ENCODE data around the gene OXCT2.

Gene OXCT2

GRCh38 chr1:39812913-39813312, 41.8 kb upstream of the OXCT2 start:
- Histone ChIP-seq H3K79me1 (ENCODE audit: low read length) (no peaks in the 10 kb centered on the region), H3K9ac (ENCODE audit: low read length) (no peak overlapping the region), H2BK5ac (ENCODE audit: low read length) (no peak overlapping the region), H2BK15ac (replicated peaks; ENCODE audit: low read depth) (no peak overlapping the region), H2BK120ac (ENCODE audit: low read depth, low read length) (no peak overlapping the region), H3K4ac (ENCODE audit: low read depth, low read length) (no peak overlapping the region), H3K4me1 (ENCODE audit: control insufficient read depth, low read depth, low read length) (no peaks in the 10 kb centered on the region), H3K27me3 (ENCODE audit: insufficient read depth, low read length, poor library complexity) (no peaks in the 10 kb centered on the region), H3K36me3 (ENCODE audit: control insufficient read depth, insufficient read depth, low read length) (no peaks in the 10 kb centered on the region), H4K8ac (ENCODE audit: low read depth, low read length) (no peak overlapping the region), H3K18ac (ENCODE audit: low read length) (no peak overlapping the region), H3K23ac (ENCODE audit: low read length) (no peak overlapping the region), H2AK5ac (ENCODE audit: low read length) (no peak overlapping the region), H3K27ac (ENCODE audit: low read depth, low read length) (no peak overlapping the region), H3K4me2 (ENCODE audit: low read length) (no peak overlapping the region), H3K56ac (ENCODE audit: low read length) (no peak overlapping the region), H4K5ac (ENCODE audit: low read length) (no peak overlapping the region), H3K79me2 (ENCODE audit: control insufficient read depth, insufficient read depth, low read length) (no peaks in the 10 kb centered on the region), H3K4me3 (ENCODE audit: low read length) (no peak overlapping the region)
- WGBS (ENCODE audit: extremely low coverage, insufficient coverage, low lambda C conversion rate): no CpG with 5 or more reads among the region's 3 CpGs
- no peak for DNase-seq

DNA sequence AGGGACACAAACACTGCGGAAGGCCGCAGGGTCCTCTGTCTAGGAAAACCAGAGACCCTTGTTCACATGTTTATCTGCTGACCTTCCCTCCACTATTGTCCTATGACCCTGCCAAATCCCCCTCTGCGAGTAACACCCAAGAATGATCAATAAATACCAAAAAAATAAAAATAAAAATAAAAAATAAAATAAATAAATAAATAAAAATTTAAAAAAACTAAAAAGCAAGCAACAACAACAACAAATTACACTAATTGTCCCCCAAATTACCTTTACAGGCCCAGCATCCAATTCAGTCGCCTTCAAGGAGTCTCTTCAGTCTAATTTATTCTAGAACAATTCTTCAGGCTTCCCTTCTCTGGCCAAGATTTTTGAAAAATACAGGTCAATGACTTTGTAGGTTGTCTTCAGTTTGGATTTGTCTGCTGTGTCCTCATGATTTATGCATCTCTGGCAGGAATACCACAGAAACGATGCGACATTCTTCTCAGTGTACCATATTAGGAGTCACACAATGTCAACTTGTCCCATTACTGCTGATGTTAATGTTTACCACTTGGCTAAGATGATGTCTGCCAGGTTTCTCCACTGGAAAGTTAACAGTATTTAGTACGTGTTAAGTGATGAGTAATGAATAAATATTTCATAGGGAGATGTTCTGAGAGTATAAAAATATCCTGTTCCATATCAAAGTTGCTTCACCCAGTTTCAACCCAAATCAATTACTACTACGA, 37.8 kb upstream of the OXCT2 start:
- H3K27ac ChIP-seq (ENCODE audit: low read depth, low read length): no peak overlapping the region
- no peak overlapping the region for H3K4me3 ChIP-seq (ENCODE audit: low read length)
- H2AK5ac ChIP-seq (ENCODE audit: low read length): no peak overlapping the region
- H3K56ac ChIP-seq (ENCODE audit: low read length): no peak overlapping the region
- no peaks in the 10 kb centered on the region for H3K79me2 ChIP-seq (ENCODE audit: control insufficient read depth, insufficient read depth, low read length)
- H2BK15ac ChIP-seq (replicated peaks; ENCODE audit: low read depth): no peak overlapping the region
- no peaks in the 10 kb centered on the region for H3K4me1 ChIP-seq (ENCODE audit: control insufficient read depth, low read depth, low read length)
- H4K5ac ChIP-seq (ENCODE audit: low read length): no peak overlapping the region
- H3K9ac ChIP-seq (ENCODE audit: low read length): no peak overlapping the region
- no peaks in the 10 kb centered on the region for H3K36me3 ChIP-seq (ENCODE audit: control insufficient read depth, insufficient read depth, low read length)
- H3K4me2 ChIP-seq (ENCODE audit: low read length): no peak overlapping the region
- no peak overlapping the region for H3K4ac ChIP-seq (ENCODE audit: low read depth, low read length)
- no peak overlapping the region for H2BK120ac ChIP-seq (ENCODE audit: low read depth, low read length)
- H3K79me1 ChIP-seq (ENCODE audit: low read length): no peaks in the 10 kb centered on the region
- no peak overlapping the region for H3K23ac ChIP-seq (ENCODE audit: low read length)
- H4K8ac ChIP-seq (ENCODE audit: low read depth, low read length): no peak overlapping the region
- H3K27me3 ChIP-seq (ENCODE audit: insufficient read depth, low read length, poor library complexity): no peaks in the 10 kb centered on the region
- no peak overlapping the region for H3K18ac ChIP-seq (ENCODE audit: low read length)
- DNase-seq: no peak
- WGBS (ENCODE audit: extremely low coverage, insufficient coverage, low lambda C conversion rate): no CpG with 5 or more reads among the region's 8 CpGs
- no peak overlapping the region for H2BK5ac ChIP-seq (ENCODE audit: low read length)

DNA sequence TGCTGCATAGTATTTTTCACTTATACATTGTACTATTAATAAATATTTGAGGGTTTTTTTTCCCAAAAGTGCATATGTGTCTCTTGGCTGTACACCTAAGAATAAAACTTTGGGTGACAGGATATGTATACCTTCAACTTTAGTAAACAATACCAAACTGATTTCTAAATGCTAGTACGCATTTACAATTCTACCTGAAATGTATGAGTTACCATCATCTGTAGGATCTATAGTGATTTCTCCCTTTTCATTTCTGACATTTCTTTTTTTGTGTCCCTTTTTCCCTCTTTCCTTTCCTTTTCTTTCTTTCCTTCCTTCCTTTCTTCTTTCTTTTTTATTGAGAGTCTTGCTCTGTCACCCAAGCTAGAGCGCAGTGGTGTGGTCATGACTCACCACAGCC, 34.2 kb upstream of the OXCT2 start:
- Histone ChIP-seq H4K8ac (ENCODE audit: low read depth, low read length) (no peak overlapping the region), H3K36me3 (ENCODE audit: control insufficient read depth, insufficient read depth, low read length) (no peaks in the 10 kb centered on the region), H2BK5ac (ENCODE audit: low read length) (no peak overlapping the region), H2BK120ac (ENCODE audit: low read depth, low read length) (no peak overlapping the region), H3K4me1 (ENCODE audit: control insufficient read depth, low read depth, low read length) (no peaks in the 10 kb centered on the region), H2BK15ac (replicated peaks; ENCODE audit: low read depth) (no peak overlapping the region), H2AK5ac (ENCODE audit: low read length) (no peak overlapping the region), H3K27ac (ENCODE audit: low read depth, low read length) (no peak overlapping the region), H3K9ac (ENCODE audit: low read length) (no peak overlapping the region), H3K56ac (ENCODE audit: low read length) (no peak overlapping the region), H3K23ac (ENCODE audit: low read length) (no peak overlapping the region), H4K5ac (ENCODE audit: low read length) (no peak overlapping the region), H3K27me3 (ENCODE audit: insufficient read depth, low read length, poor library complexity) (no peaks in the 10 kb centered on the region), H3K4me2 (ENCODE audit: low read length) (no peak overlapping the region), H3K18ac (ENCODE audit: low read length) (no peak overlapping the region), H3K4ac (ENCODE audit: low read depth, low read length) (no peak overlapping the region), H3K4me3 (ENCODE audit: low read length) (no peak overlapping the region), H3K79me2 (ENCODE audit: control insufficient read depth, insufficient read depth, low read length) (no peaks in the 10 kb centered on the region), H3K79me1 (ENCODE audit: low read length) (no peaks in the 10 kb centered on the region)
- DNase-seq: no peak
- WGBS (ENCODE audit: extremely low coverage, insufficient coverage, low lambda C conversion rate): no CpG with 5 or more reads among the region's 2 CpGs

DNA sequence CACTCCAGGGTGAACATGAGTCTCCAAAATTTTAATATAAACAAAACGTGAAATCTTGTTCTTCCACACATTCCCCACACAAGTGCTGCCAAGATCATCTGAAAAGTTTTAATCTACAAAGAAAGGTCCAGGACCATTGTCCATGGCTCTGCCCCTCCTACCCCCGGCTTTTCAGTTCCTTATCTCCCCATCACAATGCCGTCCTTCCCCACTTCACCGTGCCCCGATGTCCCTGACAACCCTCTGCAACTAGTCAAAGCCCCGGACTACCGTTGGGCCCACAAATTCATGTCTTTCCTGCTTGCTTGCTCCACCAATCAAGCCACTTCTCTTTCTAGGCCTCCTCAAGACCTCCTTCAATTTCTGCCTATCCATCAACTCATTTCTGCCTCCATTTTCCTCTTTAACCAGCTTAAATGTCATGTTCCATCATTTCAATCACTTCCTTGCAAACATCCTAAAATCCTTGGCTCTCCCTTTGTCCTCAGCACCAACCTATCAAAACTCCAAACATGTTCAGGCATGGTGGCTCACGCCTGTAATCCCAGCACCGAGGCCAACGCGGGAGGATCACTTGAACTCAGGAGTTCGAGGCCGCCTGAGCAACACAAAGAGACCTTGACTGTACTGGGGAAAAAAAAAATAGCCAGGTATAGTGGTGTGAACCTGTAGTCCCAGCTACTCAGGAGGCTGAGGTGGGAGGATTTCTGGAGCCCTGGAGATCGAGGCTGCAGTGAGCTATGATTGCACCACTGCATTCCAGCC, 31.5 kb upstream of the OXCT2 start:
- H3K4me3 ChIP-seq (ENCODE audit: low read length): no peak overlapping the region
- no peak overlapping the region for H3K9ac ChIP-seq (ENCODE audit: low read length)
- H2AK5ac ChIP-seq (ENCODE audit: low read length): no peak overlapping the region
- no CpG with 5 or more reads among the region's 14 CpGs for WGBS (ENCODE audit: extremely low coverage, insufficient coverage, low lambda C conversion rate)
- H3K79me2 ChIP-seq (ENCODE audit: control insufficient read depth, insufficient read depth, low read length): no peaks in the 10 kb centered on the region
- no peaks in the 10 kb centered on the region for H3K79me1 ChIP-seq (ENCODE audit: low read length)
- no peak overlapping the region for H2BK15ac ChIP-seq (replicated peaks; ENCODE audit: low read depth)
- H3K23ac ChIP-seq (ENCODE audit: low read length): no peak overlapping the region
- H2BK120ac ChIP-seq (ENCODE audit: low read depth, low read length): no peak overlapping the region
- DNase-seq: no peak
- H3K27me3 ChIP-seq (ENCODE audit: insufficient read depth, low read length, poor library complexity): no peaks in the 10 kb centered on the region
- H3K4me2 ChIP-seq (ENCODE audit: low read length): no peak overlapping the region
- H3K27ac ChIP-seq (ENCODE audit: low read depth, low read length): no peak overlapping the region
- H3K56ac ChIP-seq (ENCODE audit: low read length): no peak overlapping the region
- H2BK5ac ChIP-seq (ENCODE audit: low read length): no peak overlapping the region
- H3K18ac ChIP-seq (ENCODE audit: low read length): no peak overlapping the region
- H4K5ac ChIP-seq (ENCODE audit: low read length): no peak overlapping the region
- no peaks in the 10 kb centered on the region for H3K36me3 ChIP-seq (ENCODE audit: control insufficient read depth, insufficient read depth, low read length)
- no peak overlapping the region for H3K4ac ChIP-seq (ENCODE audit: low read depth, low read length)
- no peak overlapping the region for H4K8ac ChIP-seq (ENCODE audit: low read depth, low read length)
- no peaks in the 10 kb centered on the region for H3K4me1 ChIP-seq (ENCODE audit: control insufficient read depth, low read depth, low read length)

- no peaks in the 10 kb centered on the region for H3K27me3 ChIP-seq (ENCODE audit: insufficient read depth, low read length, poor library complexity)
- DNase-seq: no peak
- H3K79me2 ChIP-seq (ENCODE audit: control insufficient read depth, insufficient read depth, low read length): no peaks in the 10 kb centered on the region
- H3K9ac ChIP-seq (ENCODE audit: low read length): no peak overlapping the region
- no peak overlapping the region for H3K27ac ChIP-seq (ENCODE audit: low read depth, low read length)
- H3K4me2 ChIP-seq (ENCODE audit: low read length): no peak overlapping the region
- no peaks in the 10 kb centered on the region for H3K36me3 ChIP-seq (ENCODE audit: control insufficient read depth, insufficient read depth, low read length)
- H3K4me1 ChIP-seq (ENCODE audit: control insufficient read depth, low read depth, low read length): no peaks in the 10 kb centered on the region
- H3K23ac ChIP-seq (ENCODE audit: low read length): no peak overlapping the region
- no peak overlapping the region for H3K4ac ChIP-seq (ENCODE audit: low read depth, low read length)
- no peak overlapping the region for H2BK120ac ChIP-seq (ENCODE audit: low read depth, low read length)
- no peak overlapping the region for H3K56ac ChIP-seq (ENCODE audit: low read length)
- no CpG with 5 or more reads among the region's 3 CpGs for WGBS (ENCODE audit: extremely low coverage, insufficient coverage, low lambda C conversion rate)
- no peak overlapping the region for H3K18ac ChIP-seq (ENCODE audit: low read length)
- H4K8ac ChIP-seq (ENCODE audit: low read depth, low read length): no peak overlapping the region
- H4K5ac ChIP-seq (ENCODE audit: low read length): no peak overlapping the region
- H2AK5ac ChIP-seq (ENCODE audit: low read length): no peak overlapping the region
- H3K4me3 ChIP-seq (ENCODE audit: low read length): no peak overlapping the region
- no peak overlapping the region for H2BK15ac ChIP-seq (replicated peaks; ENCODE audit: low read depth)
- no peak overlapping the region for H2BK5ac ChIP-seq (ENCODE audit: low read length)
- H3K79me1 ChIP-seq (ENCODE audit: low read length): no peaks in the 10 kb centered on the region
These were observed 29.3 kb upstream of the OXCT2 start for GRCh38 chr1:39800471-39800835.
